Spleen (tissue), 11 donors: ENCODE results near the gene TTC34. TPM values are rescaled to one million over a fixed set of nuclear protein-coding genes. Genes with fewer than 3 reads are reported as not detected.
A peak's percentile ranks its signal among the peaks of the same experiment; 100 is the strongest.

Source experiments
- DNase-seq: peaks from one replicate; pipeline ENCODE4 v3.0.0-alpha.2; 2020
- H3K27ac ChIP-seq, 8 donors: fragments of 200-600 bp; sonication (generic) in 7 of 8; 1 replicate in 4 of 8; 2 replicates in 4 of 8; pipeline versions ENCODE4 v1.5.0 to v1.8.0; 2016 to 2021; ENCODE audit warnings: inconsistent platforms in 4 of 8, mild to moderate bottlenecking in 4 of 8, moderate library complexity in 1 of 8
- H3K27me3 ChIP-seq, 7 donors: fragments of 200-600 bp; sonication (generic) in 6 of 7; replicated peaks in 1 of 7; 1 replicate in 4 of 7; 2 replicates in 3 of 7; pipeline versions ENCODE4 v1.5.0 to v1.8.0; 2016 to 2021; ENCODE audit warnings: inconsistent platforms in 3 of 7, mild to moderate bottlenecking in 1 of 7
- H3K36me3 ChIP-seq, 6 donors: fragments of 200-600 bp; sonication (generic) in 5 of 6; 1 replicate in 4 of 6; 2 replicates in 2 of 6; pipeline versions ENCODE4 v1.5.0 to v1.8.0; 2016 to 2021; ENCODE audit warnings: inconsistent platforms in 2 of 6
- H3K4me1 ChIP-seq, 6 donors: fragments of 200-600 bp; sonication (generic) in 5 of 6; 1 replicate in 3 of 6; 2 replicates in 3 of 6; pipeline versions ENCODE4 v1.5.0 to v1.8.0; 2016 to 2021; ENCODE audit warnings: inconsistent platforms in 3 of 6
- H3K4me3 ChIP-seq, 8 donors: fragments of 200-600 bp; sonication (generic) in 7 of 8; 1 replicate in 4 of 8; 2 replicates in 4 of 8; pipeline versions ENCODE4 v1.5.0 to v1.8.0; 2016 to 2021; ENCODE audit warnings: inconsistent platforms in 4 of 8, mild to moderate bottlenecking in 4 of 8, moderate library complexity in 2 of 8
- H3K9me3 ChIP-seq, 8 donors: fragments of 200-600 bp; sonication (generic) in 7 of 8; 1 replicate in 4 of 8; 2 replicates in 4 of 8; pipeline versions ENCODE4 v1.5.0 to v1.8.0; 2016 to 2021; ENCODE audit warnings: inconsistent platforms in 4 of 8
- CTCF ChIP-seq, 11 experiments: fragments of 200-600 bp in 7 of 11; fragments of 450-650 bp in 4 of 11; sonication (generic) in 4 of 11; IDR thresholded peaks in 8 of 11; conservative IDR thresholded peaks in 3 of 11; 1 replicate in 7 of 11; 2 replicates in 4 of 11; pipeline versions ENCODE4 v1.4.0 to v1.8.0; 2016 to 2021; ENCODE audit warnings: antibody characterized with exemption in 11 of 11, inconsistent platforms in 4 of 11, mild to moderate bottlenecking in 1 of 11
- POLR2A ChIP-seq, 3 donors: fragments of 450-650 bp; IDR thresholded peaks; one replicate each; pipeline ENCODE4 v1.5.1; 2017; ENCODE audit warnings: antibody characterized with exemption in 3 of 3, mild to moderate bottlenecking in 1 of 3
- POLR2AphosphoS5 ChIP-seq, 3 donors: sonication (generic); formaldehyde crosslinking; IDR thresholded peaks; one replicate each; pipeline ENCODE4 v1.5.1; 2017; ENCODE audit warnings: antibody characterized with exemption in 3 of 3
- WGBS, 5 donors: extraction: QIAGEN DNeasy Blood & Tissue Kit in 3 of 5; methylation state at CpG; one replicate each; pipeline versions ENCODE4 v1.1.5 to v1.1.7; 2013 to 2018; 5-methylcytosine and 5-hydroxymethylcytosine counted together
- intact Hi-C: fragments of 100-400 bp; cut with DNase I; formaldehyde crosslinking; loops from one replicate; pipeline ENCODE4 v1.15.0; 2023; ENCODE audit warnings: low total_unique reads
- polyA plus RNA-seq, 3 donors: library from polyadenylated mRNA; stranded (reverse); fragments of 200-250 nt; gene quantifications; one replicate each; pipeline ENCODE4 v1.2.1, GENCODE V29; 2013
- total RNA-seq, 7 donors: library from RNA; depleted of rRNA in 3 of 7; stranded (reverse); fragments of >200 nt in 3 of 7; fragmentation: NEBNext Ultra II Directional in 4 of 7; extraction: Animal tissue kit (Norgen Biotek cat#: 25700) in 4 of 7; gene quantifications; one replicate each; pipeline versions ENCODE4 v1.1.0 to v1.2.1, GENCODE V29; 2016 to 2021
- donor health status: healthy with polysubstance abuse.
- donor health status: DM: no; HTN: no; CAD: no; lungs with moderate emphysema.
- donor health status: DM: no; HTN: no; CAD: no.
- donor health status: Bipolar disorder and iron deficiency.
- donor health status: healthy.
- donor health status: DM: no; HTN: no; CAD: no.
- donor health status: DM: yes; HTN: yes; CAD: no.

The TTC34 gene
- total and polyA plus RNA-seq, 10 donors = 0.09 to 2.8 (median 1.4) TPM

GRCh38 chr1:2644591-2645101 is 156.8 kb downstream of the TTC34 start:
- 83 to 91% (median 87%) methylated on average over 8 to 12 of the region's 12 CpGs for WGBS, 5 donors
- Histone ChIP-seq H3K9me3 (peaks cover 3 to 35% (median 31%) of the 10 kb centered on the region in 8 donors), H3K4me3 (no peak overlapping the region), H3K4me1 (peaks cover 8 to 39% (median 21%) of the 10 kb centered on the region in 6 donors), H3K36me3 (no peaks in the 10 kb centered on the region), H3K27me3 (peaks cover 0 to 4% (median 0%) of the 10 kb centered on the region in 7 donors), H3K27ac (no peak overlapping the region)
- DNase-seq = peak; percentile 70
- intact Hi-C loops = loop anchor here (5.0 kb wide), 1 partner anchor 52 kb away; no protein-coding TSS in a partner anchor
- TF ChIP-seq CTCF (IDR thresholded peaks at IDR 0.05 in 8 of 11, conservative IDR thresholded peaks at IDR 0.05 in 3 of 11) = no peak
- no peak for TF ChIP-seq POLR2AphosphoS5 (IDR thresholded peaks at IDR 0.05)
- TF ChIP-seq POLR2A (IDR thresholded peaks at IDR 0.05) = no peak

GRCh38 chr1:2644171-2644570 is 157.3 kb downstream of the TTC34 start:
- peaks cover 3 to 35% (median 31%) of the 10 kb centered on the region in 8 donors for H3K9me3 ChIP-seq
- DNase-seq = peak; percentile 78
- TF ChIP-seq POLR2A (IDR thresholded peaks at IDR 0.05) (no peak), CTCF (IDR thresholded peaks at IDR 0.05 in 8 of 11, conservative IDR thresholded peaks at IDR 0.05 in 3 of 11) (no peak), POLR2AphosphoS5 (IDR thresholded peaks at IDR 0.05) (no peak)
- H3K4me1 ChIP-seq = peaks cover 8 to 39% (median 21%) of the 10 kb centered on the region in 6 donors
- H3K27ac ChIP-seq = no peak overlapping the region
- intact Hi-C loops = loop anchor here (5.0 kb wide), 1 partner anchor 52 kb away; no protein-coding TSS in a partner anchor
- H3K4me3 ChIP-seq = no peak overlapping the region
- no peaks in the 10 kb centered on the region for H3K36me3 ChIP-seq
- H3K27me3 ChIP-seq = no peaks in the 10 kb centered on the region
- 83 to 91% (median 88%) methylated on average over 6 to 14 of the region's 14 CpGs for WGBS, 5 donors

DNA sequence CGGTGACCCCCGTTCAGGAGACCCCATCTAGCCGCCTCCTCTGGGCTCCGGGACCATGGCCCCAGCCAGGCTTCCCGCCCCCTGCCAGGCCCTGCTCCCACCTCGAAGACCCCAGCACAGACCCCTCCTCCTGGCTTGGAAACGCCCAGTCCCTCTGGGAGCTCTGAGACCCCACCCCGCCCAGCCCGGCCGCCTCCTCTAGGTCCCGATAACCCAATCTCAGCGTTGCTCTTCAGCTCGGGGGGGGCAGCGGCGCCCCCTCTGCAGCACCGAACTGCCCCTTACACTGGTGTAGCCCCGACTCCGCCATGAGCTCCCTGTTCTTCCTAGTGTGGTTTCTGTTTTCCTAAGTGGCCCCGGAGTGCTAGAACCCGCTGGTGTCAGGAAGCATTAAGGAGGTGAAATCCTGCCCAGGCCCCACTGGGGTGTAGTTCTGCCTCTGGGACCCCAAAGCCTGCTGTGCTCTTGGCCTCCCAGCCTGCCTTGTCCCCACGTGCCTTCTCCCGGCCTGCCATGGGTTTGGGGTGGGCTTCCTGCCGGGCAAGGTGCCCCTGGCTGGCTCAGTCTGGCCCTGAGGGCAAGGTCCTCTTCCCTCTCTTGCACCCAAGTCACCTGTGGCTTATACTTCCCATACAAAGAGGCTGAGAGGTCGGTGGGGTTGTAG is 157.9 kb downstream of the TTC34 start:
- peak; percentile 76 for DNase-seq
- peaks cover 3 to 31% (median 28%) of the 10 kb centered on the region in 8 donors for H3K9me3 ChIP-seq
- peaks cover 8 to 39% (median 21%) of the 10 kb centered on the region in 6 donors for H3K4me1 ChIP-seq
- no peaks in the 10 kb centered on the region for H3K27me3 ChIP-seq
- no peaks in the 10 kb centered on the region for H3K36me3 ChIP-seq
- WGBS, 5 donors = 12 to 22% (median 16%) methylated on average over 17 to 24 of the region's 24 CpGs
- intact Hi-C loops = loop anchor here (5.0 kb wide), 1 partner anchor 51 kb away; no protein-coding TSS in a partner anchor
- peak overlapping the region; percentile 57 to 97 (median 78) for H3K4me3 ChIP-seq
- TF ChIP-seq CTCF (IDR thresholded peaks at IDR 0.05 in 8 of 11, conservative IDR thresholded peaks at IDR 0.05 in 3 of 11) (no peak), POLR2A (IDR thresholded peaks at IDR 0.05) (no peak), POLR2AphosphoS5 (IDR thresholded peaks at IDR 0.05) (no peak)
- H3K27ac ChIP-seq = peak overlapping the region in 2 of 8 donors; percentile 95 to 96
